HG03095 (cell line): ENCODE measurements around the gene ADAP1.
A peak's percentile ranks its signal among the peaks of the same experiment; 100 is the strongest.
"Not testable (repeated sequence)": the region's sequence is repeated elsewhere in the genome, so short reads cannot be mapped to it uniquely, and the experiment has no call there.

Experiments used
- ATAC-seq: cut with Tn5 transposase; IDR thresholded peaks from one replicate; pipeline ENCODE4 v1.9.1; 2021; ENCODE audit warnings: moderate library complexity; ENCODE audit not compliant: unreplicated experiment

Gene ADAP1

GRCh38 chr7:975702-976473, 21.4 kb upstream of the ADAP1 start:
- no peak for ATAC-seq

- peak; percentile 57 for ATAC-seq
Measured at GRCh38 chr7:974820-975681, 20.6 kb upstream of the ADAP1 start, which contains the start of gene COX19. Gene COX19 (minus strand): TSS chr7:975549. CDS start chr7:975509, 40 bp downstream.

- ATAC-seq = no peak
Measured at GRCh38 chr7:974172-974571, 19.7 kb upstream of the ADAP1 start.

DNA sequence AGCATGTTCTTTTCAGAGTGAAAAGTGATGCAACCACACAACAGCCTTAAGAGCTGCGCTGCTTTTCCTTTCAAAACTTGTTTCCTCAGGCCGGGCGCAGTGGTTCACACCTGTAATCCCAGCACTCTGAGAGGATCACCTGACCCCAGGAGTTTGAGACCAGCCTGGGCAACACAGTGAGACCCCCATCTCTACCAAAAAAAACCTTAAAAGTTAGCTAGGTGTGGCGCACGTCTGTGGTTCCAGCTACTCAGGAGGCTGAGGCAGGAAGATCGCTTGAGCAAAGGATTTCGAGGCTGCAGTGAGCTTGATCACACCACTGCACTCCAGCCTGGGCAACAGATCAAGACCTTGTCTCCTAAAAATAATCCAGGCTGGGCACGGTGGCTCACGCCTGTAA, 18.8 kb upstream of the ADAP1 start:
- ATAC-seq = no peak

GRCh38 chr7:972676-973309, 18.3 kb upstream of the ADAP1 start:
- no peak for ATAC-seq

DNA sequence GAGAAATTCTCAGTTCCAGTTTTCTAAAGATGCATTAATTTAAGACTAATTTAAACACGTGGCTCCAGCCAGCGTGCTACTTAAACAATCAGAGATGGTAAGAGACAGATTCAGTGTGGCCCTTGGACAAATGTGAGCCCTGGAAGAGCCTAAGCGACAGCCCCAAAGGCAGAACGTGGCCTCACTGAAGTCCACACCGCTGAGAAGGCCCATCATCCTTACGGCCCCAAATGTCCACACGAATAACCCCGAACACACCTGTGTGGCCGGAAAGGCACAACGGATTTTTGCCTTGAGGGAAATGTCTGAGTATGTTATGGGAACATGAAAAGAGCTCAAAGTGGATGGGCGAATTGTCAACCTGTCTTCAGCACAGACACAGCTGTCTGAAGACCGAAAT, 17.6 kb upstream of the ADAP1 start:
- no peak for ATAC-seq

- no peak for ATAC-seq
Measured at GRCh38 chr7:970744-971143, 16.3 kb upstream of the ADAP1 start.

DNA sequence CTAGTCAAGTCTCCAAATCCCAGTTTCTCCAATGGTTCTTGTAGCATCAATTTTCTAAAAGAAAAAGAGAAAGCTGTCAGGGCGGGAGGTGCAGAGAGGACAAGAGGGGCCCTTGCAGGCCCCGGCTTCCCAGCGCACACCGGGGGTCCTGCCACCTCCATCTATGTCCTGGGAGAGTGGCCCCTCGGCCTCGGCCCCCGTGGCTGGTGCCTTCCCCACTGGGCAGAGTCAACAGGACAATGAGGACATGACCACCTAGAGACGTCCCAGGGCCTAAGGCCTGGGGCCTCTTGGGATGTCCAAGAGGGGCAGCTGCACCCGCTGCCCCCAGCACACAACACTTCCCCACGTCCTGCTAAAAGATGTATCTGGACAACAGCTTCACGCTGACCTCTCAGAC, 14.9 kb upstream of the ADAP1 start:
- no peak for ATAC-seq

- ATAC-seq = no peak
Measured at GRCh38 chr7:968205-969105, 14.0 kb upstream of the ADAP1 start.

- ATAC-seq = no peak
Measured at GRCh38 chr7:967361-968082, 13.0 kb upstream of the ADAP1 start.

DNA sequence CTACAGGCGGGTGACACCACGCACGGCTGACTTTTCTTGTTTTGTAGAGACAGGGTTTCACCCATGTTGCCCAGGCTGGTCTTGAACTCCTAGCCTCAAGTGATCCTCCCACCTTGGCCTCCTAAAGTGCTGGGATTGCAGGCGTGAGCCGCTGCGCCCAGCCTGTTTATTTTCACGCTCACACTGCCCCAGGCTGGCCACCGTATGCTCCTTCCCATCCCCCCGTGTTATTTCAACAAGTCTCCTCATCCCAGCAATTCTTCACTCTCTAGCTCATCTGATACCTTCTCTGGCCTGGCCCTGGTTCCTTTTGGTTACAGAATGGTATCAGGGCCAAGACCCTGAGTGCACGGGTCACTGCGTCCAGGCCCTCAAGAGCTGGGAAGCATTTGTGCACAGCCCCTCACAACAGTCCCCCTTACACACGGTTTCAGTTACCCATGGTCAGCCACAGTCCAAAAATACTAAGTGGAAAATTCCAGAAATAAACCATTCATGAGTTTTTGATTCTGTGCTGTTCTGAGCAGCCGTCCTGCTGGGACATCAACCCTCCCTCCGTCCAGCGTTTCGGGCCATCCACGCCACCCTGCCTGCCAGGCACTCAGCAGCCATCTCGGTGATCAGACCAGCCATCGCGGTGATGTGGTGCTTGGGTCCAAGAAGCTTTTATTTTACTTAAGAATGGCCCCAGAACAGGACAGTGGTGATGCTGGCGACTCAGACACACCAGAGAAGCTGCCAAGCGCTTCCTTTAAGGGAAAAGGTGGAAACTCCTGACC, 12.0 kb upstream of the ADAP1 start:
- ATAC-seq = no peak

- ATAC-seq = no peak
Measured at GRCh38 chr7:964401-965231, 10.1 kb upstream of the ADAP1 start.

GRCh38 chr7:963236-964078, 9.0 kb upstream of the ADAP1 start:
- no peak for ATAC-seq

DNA sequence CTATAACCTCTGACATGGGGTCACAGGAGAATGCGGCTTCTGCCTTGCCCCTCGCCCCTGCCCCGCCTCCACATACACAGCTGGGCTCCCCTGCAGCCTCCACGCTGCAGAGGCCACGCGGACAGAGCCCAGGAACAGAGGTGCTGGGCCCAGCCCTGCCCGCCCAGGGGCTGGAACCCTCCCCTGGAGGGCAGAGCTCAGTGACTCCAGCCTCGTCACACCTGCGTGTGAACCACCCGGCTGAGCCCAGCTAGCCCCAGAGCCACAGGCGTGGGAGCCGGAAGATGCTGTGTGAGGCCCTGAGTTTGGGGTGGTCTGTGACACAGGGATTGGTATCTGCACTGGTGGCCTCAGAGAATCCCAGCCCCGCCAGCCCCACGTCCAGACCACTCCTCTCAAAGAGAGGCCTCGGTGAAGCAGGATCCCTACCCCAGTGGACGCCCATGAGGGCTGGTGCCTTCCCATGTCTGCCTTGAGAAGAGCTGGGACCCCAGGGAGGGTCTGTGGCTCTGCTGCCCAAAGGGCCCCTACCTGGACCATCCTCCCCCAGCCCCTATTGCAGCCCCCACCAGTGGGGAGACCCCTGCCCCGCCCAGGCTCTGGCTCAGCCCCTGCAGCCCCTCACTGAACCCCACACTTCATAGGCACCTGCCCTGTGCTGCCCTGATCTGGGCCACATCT, 8.1 kb upstream of the ADAP1 start:
- ATAC-seq = no peak

GRCh38 chr7:961546-962400, 7.3 kb upstream of the ADAP1 start:
- ATAC-seq = no peak

GRCh38 chr7:960972-961371, 6.5 kb upstream of the ADAP1 start:
- ATAC-seq = not testable (repeated sequence)
